Fibroblast of skin of scalp (primary cell): ENCODE results near the gene ABHD17B.

Source experiments
- DNase-seq: peaks from one replicate; pipeline ENCODE4 v3.0.0-alpha.2; 2013

ABHD17B gene

DNA sequence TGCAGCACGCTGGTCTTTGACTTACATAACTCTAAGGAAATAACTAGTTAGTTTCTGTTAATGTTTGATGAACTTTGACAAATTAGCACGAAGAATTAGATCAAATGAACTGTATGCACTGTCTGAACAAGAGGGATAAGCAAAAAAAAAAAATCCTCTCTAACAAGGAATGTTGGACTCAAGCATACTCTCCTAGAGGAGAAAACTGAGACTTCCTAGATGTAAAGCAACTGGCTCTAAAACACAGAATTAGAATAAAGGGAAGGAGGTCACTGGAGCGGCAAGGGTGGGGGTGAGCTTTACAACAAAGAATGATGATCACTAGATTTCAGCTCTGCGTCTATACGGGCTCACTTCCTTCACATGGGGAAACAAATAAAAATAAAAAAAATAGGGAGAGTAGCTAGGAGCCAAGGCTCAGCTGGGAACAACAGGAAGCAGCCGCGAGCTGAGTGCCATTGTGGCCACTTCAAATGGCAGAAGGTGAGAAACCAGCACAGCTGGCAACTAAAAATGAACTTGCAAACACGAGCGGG, 94.0 kb downstream of the ABHD17B start:
- DNase-seq, result no peak
